Liver (tissue), 9 donors: ENCODE results near the gene IGF2. TPM values are rescaled to one million over a fixed set of nuclear protein-coding genes. Genes with fewer than 3 reads are reported as not detected.

Source experiments
- DNase-seq: peaks from one replicate; pipeline ENCODE4 v3.0.0-alpha.2; 2017; ENCODE audit warnings: low spot score
- H3K27ac ChIP-seq, 2 donors: one replicate each; pipeline ENCODE4 v1.7.0; 2013; ENCODE audit warnings: inconsistent platforms in 2 of 2, low read length in 2 of 2, control low read depth in 1 of 2, low read depth in 1 of 2, mild to moderate bottlenecking in 1 of 2
- H3K27me3 ChIP-seq, 4 donors: one replicate each; pipeline versions ENCODE4 v1.6.1 to v1.7.0; 2013; ENCODE audit warnings: low read length in 3 of 4, inconsistent platforms in 1 of 4, mild to moderate bottlenecking in 1 of 4, moderate library complexity in 1 of 4; ENCODE audit not compliant: control insufficient read depth in 4 of 4, insufficient read depth in 4 of 4
- H3K36me3 ChIP-seq, 4 donors: one replicate each; pipeline versions ENCODE4 v1.6.1 to v1.7.0; 2013; ENCODE audit warnings: low read length in 3 of 4, mild to moderate bottlenecking in 3 of 4, low read depth in 1 of 4, moderate library complexity in 1 of 4; ENCODE audit not compliant: control insufficient read depth in 4 of 4, insufficient read depth in 3 of 4
- H3K4me1 ChIP-seq, 4 donors: one replicate each; pipeline versions ENCODE4 v1.6.1 to v1.7.0; 2013; ENCODE audit warnings: low read length in 3 of 4, mild to moderate bottlenecking in 3 of 4, moderate library complexity in 1 of 4; ENCODE audit not compliant: control insufficient read depth in 4 of 4, insufficient read depth in 4 of 4
- H3K4me3 ChIP-seq, 3 donors: one replicate each; pipeline versions ENCODE4 v1.6.1 to v1.7.0; 2013; ENCODE audit warnings: low read length in 3 of 3, control low read depth in 1 of 3, low read depth in 1 of 3, mild to moderate bottlenecking in 1 of 3
- H3K9ac ChIP-seq, 2 donors: one replicate each; pipeline ENCODE4 v1.7.0; 2013; ENCODE audit warnings: low read length in 2 of 2, mild to moderate bottlenecking in 2 of 2, moderate library complexity in 2 of 2, control low read depth in 1 of 2, low read depth in 1 of 2
- H3K9me3 ChIP-seq, 4 donors: one replicate each; pipeline versions ENCODE4 v1.6.1 to v1.7.0; 2013; ENCODE audit warnings: low read length in 3 of 4; ENCODE audit not compliant: control insufficient read depth in 4 of 4
- EGR1 ChIP-seq, 2 donors: IDR thresholded peaks; 2 replicates each; pipeline ENCODE4 v1.6.1; 2016 to 2018; ENCODE audit warnings: antibody characterized with exemption in 2 of 2, low read depth in 2 of 2
- FOXA1 ChIP-seq: IDR thresholded peaks from 2 replicates; pipeline ENCODE4 v1.6.1; 2016; ENCODE audit warnings: antibody characterized with exemption
- FOXA2 ChIP-seq: IDR thresholded peaks from 2 replicates; pipeline ENCODE4 v1.6.1; 2016; ENCODE audit warnings: antibody characterized with exemption
- GABPA ChIP-seq, 2 donors: IDR thresholded peaks in 1 of 2; conservative IDR thresholded peaks in 1 of 2; 2 replicates each; pipeline ENCODE4 v1.6.1; 2016; ENCODE audit warnings: antibody characterized with exemption in 2 of 2, mild to moderate bottlenecking in 1 of 2, moderate library complexity in 1 of 2
- HNF4A ChIP-seq, 2 donors: conservative IDR thresholded peaks; 2 replicates each; pipeline ENCODE4 v1.6.1; 2016; ENCODE audit warnings: antibody characterized with exemption in 2 of 2, mild to moderate bottlenecking in 2 of 2
- HNF4G ChIP-seq: IDR thresholded peaks from 2 replicates; pipeline ENCODE4 v1.6.1; 2016; ENCODE audit warnings: antibody characterized with exemption
- JUND ChIP-seq, 2 donors: IDR thresholded peaks; 2 replicates each; pipeline ENCODE4 v1.6.1; 2016; ENCODE audit warnings: antibody characterized with exemption in 2 of 2
- NR2F2 ChIP-seq: IDR thresholded peaks from 2 replicates; pipeline ENCODE4 v1.6.1; 2016; ENCODE audit warnings: antibody characterized with exemption
- RAD21 ChIP-seq, 2 donors: IDR thresholded peaks; 2 replicates each; pipeline ENCODE4 v1.6.1; 2016; ENCODE audit warnings: antibody characterized with exemption in 2 of 2, mild to moderate bottlenecking in 2 of 2
- RXRA ChIP-seq, 2 donors: IDR thresholded peaks; 2 replicates each; pipeline ENCODE4 v1.6.1; 2017 to 2018; ENCODE audit warnings: antibody characterized with exemption in 2 of 2, mild to moderate bottlenecking in 1 of 2
- SP1 ChIP-seq: IDR thresholded peaks from 2 replicates; pipeline ENCODE4 v1.6.1; 2018; ENCODE audit warnings: antibody characterized with exemption, mild to moderate bottlenecking
- TAF1 ChIP-seq: conservative IDR thresholded peaks from 2 replicates; pipeline ENCODE4 v1.6.1; 2016; ENCODE audit warnings: antibody characterized with exemption, mild to moderate bottlenecking
- YY1 ChIP-seq: IDR thresholded peaks from 2 replicates; pipeline ENCODE4 v1.6.1; 2016; ENCODE audit warnings: antibody characterized with exemption, mild to moderate bottlenecking
- WGBS: extraction: QIAGEN DNeasy Blood & Tissue Kit; methylation state at CpG from one replicate; pipeline ENCODE4 v1.1.7; 2013; 5-methylcytosine and 5-hydroxymethylcytosine counted together
- polyA plus RNA-seq, 2 donors: library from polyadenylated mRNA; stranded (reverse) in 1 of 2; unstranded in 1 of 2; fragments of 200-250 nt in 1 of 2; fragments of >200 nt in 1 of 2; fragmentation: Nextera tagmentation in 1 of 2; extraction: Ambion mirVana in 1 of 2; gene quantifications; one replicate each; pipeline versions ENCODE4 v1.2.1 to v1.2.3, GENCODE V29; 2013 to 2015
- total RNA-seq, 2 donors: library from RNA; depleted of rRNA; stranded (reverse); fragments of >200 nt; gene quantifications; one replicate each; pipeline ENCODE4 v1.2.3, GENCODE V29; 2014
- TF ChIP-seq, protein P1 (sequence below): IDR thresholded peaks from 2 replicates; pipeline ENCODE4 v1.6.1; 2016; ENCODE audit warnings: antibody characterized with exemption
- TF ChIP-seq, protein P2 (sequence below): IDR thresholded peaks from 2 replicates; pipeline ENCODE4 v1.6.1; 2016; ENCODE audit warnings: antibody characterized with exemption
- TF ChIP-seq, protein P3 (sequence below): IDR thresholded peaks from 2 replicates; pipeline ENCODE4 v1.6.1; 2016; ENCODE audit warnings: antibody characterized with exemption
- TF ChIP-seq, protein P4 (sequence below): IDR thresholded peaks from 2 replicates; pipeline ENCODE4 v1.6.1; 2016; ENCODE audit warnings: antibody characterized with exemption, mild to moderate bottlenecking
- donor health status: healthy.
- donor health status: healthy.
- donor health status: healthy.
- donor health status: healthy.
- donor health status: healthy.

The IGF2 gene
- total and polyA plus RNA-seq, 4 donors = 70.5 to 1,440 (median 192) TPM

DNA sequence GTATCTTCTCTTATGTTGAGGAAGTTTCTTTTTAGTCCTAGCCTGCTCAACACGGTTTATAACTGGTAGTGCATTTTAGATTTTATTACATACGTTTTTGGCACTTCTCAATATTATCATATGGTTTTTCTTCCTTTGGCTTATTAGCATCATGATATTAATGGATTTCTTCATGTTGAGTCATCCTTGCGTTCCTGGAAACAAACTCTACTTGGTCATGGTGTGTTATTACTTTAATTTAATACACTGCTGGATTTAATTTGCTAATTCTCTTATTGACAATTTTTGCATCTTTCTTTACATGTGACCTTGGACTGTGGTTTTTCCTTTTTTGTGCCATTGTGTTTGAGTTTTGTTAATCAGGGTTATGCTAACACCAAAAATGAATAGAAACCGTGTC, 20.5 kb downstream of the IGF2 start:
- Histone ChIP-seq H3K4me1 (peaks cover 4 to 14% (median 12%) of the 10 kb centered on the region in 4 donors), H3K9me3 (peaks cover 0 to 5% (median 4%) of the 10 kb centered on the region in 4 donors), H3K27ac (no peak overlapping the region), H3K36me3 (no peaks in the 10 kb centered on the region), H3K27me3 (no peaks in the 10 kb centered on the region), H3K4me3 (no peak overlapping the region), H3K9ac (no peak overlapping the region)
- 70% methylated on average over 4 of the region's 4 CpGs for WGBS
- TF ChIP-seq NR2F2 (no peak), TAF1 (no peak), FOXA2 (no peak), FOXA1 (no peak), GABPA (IDR thresholded peaks at IDR 0.05 in 1 of 2, conservative IDR thresholded peaks at IDR 0.05 in 1 of 2) (no peak), SP1 (no peak)
- TF ChIP-seq, protein P1, sequence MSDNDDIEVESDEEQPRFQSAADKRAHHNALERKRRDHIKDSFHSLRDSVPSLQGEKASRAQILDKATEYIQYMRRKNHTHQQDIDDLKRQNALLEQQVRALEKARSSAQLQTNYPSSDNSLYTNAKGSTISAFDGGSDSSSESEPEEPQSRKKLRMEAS = no peak
- TF ChIP-seq, protein P2, sequence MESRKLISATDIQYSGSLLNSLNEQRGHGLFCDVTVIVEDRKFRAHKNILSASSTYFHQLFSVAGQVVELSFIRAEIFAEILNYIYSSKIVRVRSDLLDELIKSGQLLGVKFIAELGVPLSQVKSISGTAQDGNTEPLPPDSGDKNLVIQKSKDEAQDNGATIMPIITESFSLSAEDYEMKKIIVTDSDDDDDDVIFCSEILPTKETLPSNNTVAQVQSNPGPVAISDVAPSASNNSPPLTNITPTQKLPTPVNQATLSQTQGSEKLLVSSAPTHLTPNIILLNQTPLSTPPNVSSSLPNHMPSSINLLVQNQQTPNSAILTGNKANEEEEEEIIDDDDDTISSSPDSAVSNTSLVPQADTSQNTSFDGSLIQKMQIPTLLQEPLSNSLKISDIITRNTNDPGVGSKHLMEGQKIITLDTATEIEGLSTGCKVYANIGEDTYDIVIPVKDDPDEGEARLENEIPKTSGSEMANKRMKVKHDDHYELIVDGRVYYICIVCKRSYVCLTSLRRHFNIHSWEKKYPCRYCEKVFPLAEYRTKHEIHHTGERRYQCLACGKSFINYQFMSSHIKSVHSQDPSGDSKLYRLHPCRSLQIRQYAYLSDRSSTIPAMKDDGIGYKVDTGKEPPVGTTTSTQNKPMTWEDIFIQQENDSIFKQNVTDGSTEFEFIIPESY = no peak
- TF ChIP-seq, protein P3, sequence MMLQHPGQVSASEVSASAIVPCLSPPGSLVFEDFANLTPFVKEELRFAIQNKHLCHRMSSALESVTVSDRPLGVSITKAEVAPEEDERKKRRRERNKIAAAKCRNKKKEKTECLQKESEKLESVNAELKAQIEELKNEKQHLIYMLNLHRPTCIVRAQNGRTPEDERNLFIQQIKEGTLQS = no peak
- TF ChIP-seq, protein P4, sequence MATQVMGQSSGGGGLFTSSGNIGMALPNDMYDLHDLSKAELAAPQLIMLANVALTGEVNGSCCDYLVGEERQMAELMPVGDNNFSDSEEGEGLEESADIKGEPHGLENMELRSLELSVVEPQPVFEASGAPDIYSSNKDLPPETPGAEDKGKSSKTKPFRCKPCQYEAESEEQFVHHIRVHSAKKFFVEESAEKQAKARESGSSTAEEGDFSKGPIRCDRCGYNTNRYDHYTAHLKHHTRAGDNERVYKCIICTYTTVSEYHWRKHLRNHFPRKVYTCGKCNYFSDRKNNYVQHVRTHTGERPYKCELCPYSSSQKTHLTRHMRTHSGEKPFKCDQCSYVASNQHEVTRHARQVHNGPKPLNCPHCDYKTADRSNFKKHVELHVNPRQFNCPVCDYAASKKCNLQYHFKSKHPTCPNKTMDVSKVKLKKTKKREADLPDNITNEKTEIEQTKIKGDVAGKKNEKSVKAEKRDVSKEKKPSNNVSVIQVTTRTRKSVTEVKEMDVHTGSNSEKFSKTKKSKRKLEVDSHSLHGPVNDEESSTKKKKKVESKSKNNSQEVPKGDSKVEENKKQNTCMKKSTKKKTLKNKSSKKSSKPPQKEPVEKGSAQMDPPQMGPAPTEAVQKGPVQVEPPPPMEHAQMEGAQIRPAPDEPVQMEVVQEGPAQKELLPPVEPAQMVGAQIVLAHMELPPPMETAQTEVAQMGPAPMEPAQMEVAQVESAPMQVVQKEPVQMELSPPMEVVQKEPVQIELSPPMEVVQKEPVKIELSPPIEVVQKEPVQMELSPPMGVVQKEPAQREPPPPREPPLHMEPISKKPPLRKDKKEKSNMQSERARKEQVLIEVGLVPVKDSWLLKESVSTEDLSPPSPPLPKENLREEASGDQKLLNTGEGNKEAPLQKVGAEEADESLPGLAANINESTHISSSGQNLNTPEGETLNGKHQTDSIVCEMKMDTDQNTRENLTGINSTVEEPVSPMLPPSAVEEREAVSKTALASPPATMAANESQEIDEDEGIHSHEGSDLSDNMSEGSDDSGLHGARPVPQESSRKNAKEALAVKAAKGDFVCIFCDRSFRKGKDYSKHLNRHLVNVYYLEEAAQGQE = no peak
- DNase-seq = no peak

DNA sequence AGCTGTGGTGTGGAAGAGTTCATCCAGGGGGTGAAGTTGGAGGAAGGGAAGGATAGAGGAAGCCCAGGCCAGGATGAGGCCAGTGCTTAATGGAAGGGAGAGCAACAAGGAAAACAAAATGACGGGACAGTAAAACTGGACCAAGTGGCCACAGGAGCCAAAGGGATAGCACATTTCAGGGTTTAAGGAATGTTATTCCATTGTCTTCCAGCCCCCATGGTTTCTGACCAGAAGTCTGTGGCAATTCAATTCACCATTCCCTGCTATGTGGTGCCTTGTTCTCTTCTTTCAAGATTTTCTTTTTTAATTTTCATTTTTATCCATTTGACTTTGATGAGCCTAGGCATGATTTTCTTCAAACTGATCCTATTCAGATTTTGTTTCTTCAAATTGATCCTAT, 22.5 kb downstream of the IGF2 start:
- peaks cover 0 to 5% (median 4%) of the 10 kb centered on the region in 4 donors for H3K9me3 ChIP-seq
- TF ChIP-seq, protein P2 = no peak
- no peak for TF ChIP-seq GABPA (IDR thresholded peaks at IDR 0.05 in 1 of 2, conservative IDR thresholded peaks at IDR 0.05 in 1 of 2)
- TF ChIP-seq NR2F2 = no peak
- no peak for TF ChIP-seq HNF4G
- TF ChIP-seq EGR1 (IDR thresholded peaks at IDR 0.05; ENCODE audit: low read depth in 2 of 2) = no peak
- TF ChIP-seq, protein P3 = no peak
- TF ChIP-seq HNF4A (conservative IDR thresholded peaks at IDR 0.05) = no peak
- no peak for TF ChIP-seq RAD21 (IDR thresholded peaks at IDR 0.05)
- TF ChIP-seq FOXA1 = no peak
- TF ChIP-seq JUND (IDR thresholded peaks at IDR 0.05) = no peak
- TF ChIP-seq, protein P4 = no peak
- TF ChIP-seq SP1 = no peak
- TF ChIP-seq RXRA (IDR thresholded peaks at IDR 0.05) = no peak
- no peak for TF ChIP-seq YY1
- TF ChIP-seq FOXA2 = no peak
- no peak for TF ChIP-seq TAF1
- WGBS = 95% methylated on average over 1 of the region's 1 CpG
- no peaks in the 10 kb centered on the region for H3K36me3 ChIP-seq
- no peak overlapping the region for H3K4me3 ChIP-seq
- DNase-seq = no peak
- no peaks in the 10 kb centered on the region for H3K4me1 ChIP-seq
- no peak overlapping the region for H3K27ac ChIP-seq
- H3K27me3 ChIP-seq = no peaks in the 10 kb centered on the region
- H3K9ac ChIP-seq = no peak overlapping the region
